Stimulated activated naive CD4-positive, alpha-beta T cell (primary cell): ENCODE data around the gene NKAIN2.
"Not testable (repeated sequence)": the region's sequence is repeated elsewhere in the genome, so short reads cannot be mapped to it uniquely, and the experiment has no call there.

ENCODE experiments used
- DNase-seq, 6 experiments: peaks; one replicate each; lab custom pipeline; 2025; lab: John Stamatoyannopoulos, UW

NKAIN2 gene

GRCh38 chr6:124205921-124206320, 402.3 kb downstream of the NKAIN2 start:
- no peak for DNase-seq

- DNase-seq = no peak
These were observed 420.1 kb downstream of the NKAIN2 start for GRCh38 chr6:124223611-124224345.

- no peak for DNase-seq
These were observed 422.7 kb downstream of the NKAIN2 start for GRCh38 chr6:124226396-124226795.

- DNase-seq = no peak
These were observed 429.6 kb downstream of the NKAIN2 start for GRCh38 chr6:124233221-124233620.

- no peak for DNase-seq
These were observed 431.1 kb downstream of the NKAIN2 start for GRCh38 chr6:124234801-124235200.

- no peak for DNase-seq
These were observed 434.2 kb downstream of the NKAIN2 start for GRCh38 chr6:124237911-124238310.

GRCh38 chr6:124238408-124238807, 434.7 kb downstream of the NKAIN2 start:
- not testable (repeated sequence) for DNase-seq

GRCh38 chr6:124254941-124255685, 451.4 kb downstream of the NKAIN2 start:
- no peak for DNase-seq

- no peak for DNase-seq
These were observed 456.7 kb downstream of the NKAIN2 start for GRCh38 chr6:124260337-124260736.

- no peak for DNase-seq
These were observed 466.1 kb downstream of the NKAIN2 start for GRCh38 chr6:124269733-124270132.

- no peak for DNase-seq
These were observed 470.0 kb downstream of the NKAIN2 start for GRCh38 chr6:124273701-124274100.

GRCh38 chr6:124282541-124282940, 478.9 kb downstream of the NKAIN2 start:
- DNase-seq = no peak

- DNase-seq = no peak
These were observed 479.8 kb downstream of the NKAIN2 start for GRCh38 chr6:124283486-124283885.

- DNase-seq = no peak
These were observed 481.5 kb downstream of the NKAIN2 start for GRCh38 chr6:124285146-124285545.

GRCh38 chr6:124294574-124295200, 491.0 kb downstream of the NKAIN2 start:
- no peak for DNase-seq

- no peak for DNase-seq
These were observed 493.8 kb downstream of the NKAIN2 start for GRCh38 chr6:124297507-124297906.

GRCh38 chr6:124298730-124299129, 495.1 kb downstream of the NKAIN2 start:
- no peak for DNase-seq

- not testable (repeated sequence) for DNase-seq
These were observed 497.2 kb downstream of the NKAIN2 start for GRCh38 chr6:124300907-124301306.

GRCh38 chr6:124303971-124304370, 500.3 kb downstream of the NKAIN2 start:
- DNase-seq = no peak

GRCh38 chr6:124310139-124310538, 506.5 kb downstream of the NKAIN2 start:
- DNase-seq = no peak

GRCh38 chr6:124319410-124319809, 515.7 kb downstream of the NKAIN2 start:
- DNase-seq = no peak

GRCh38 chr6:124324237-124324636, 520.6 kb downstream of the NKAIN2 start:
- DNase-seq = no peak

- DNase-seq = no peak
These were observed 526.5 kb downstream of the NKAIN2 start for GRCh38 chr6:124330197-124330596.
